ENCODE results near the gene THUMPD3. TPM values are rescaled to one million over a fixed set of nuclear protein-coding genes. Genes with fewer than 3 reads are reported as not detected.

The THUMPD3 gene
- total and polyA plus RNA-seq, 2 of the 13 experiments (the other 11 are each of a cell fraction or from before 2014, with no cell fraction given) = 31.2 to 44.1 TPM

GRCh38 chr3:9384141-9384828, 21.4 kb downstream of the THUMPD3 start (continued):
- TF ChIP-seq ZNF513 (CRISPR knock-in tag; conservative IDR thresholded peaks at IDR 0.05) (no peak), NBN (conservative IDR thresholded peaks at IDR 0.05) (no peak), NONO (IDR thresholded peaks at IDR 0.05) (no peak), NONO (CRISPR knock-in tag; conservative IDR thresholded peaks at IDR 0.05) (peak; percentile 13; the same call in 1 of the 2 replicates), SRF (IDR thresholded peaks at IDR 0.05; ENCODE audit: low read depth, low read length) (no peak), BCL3 (CRISPR knock-in tag; IDR thresholded peaks at IDR 0.05) (no peak), MED8 (CRISPR knock-in tag; IDR thresholded peaks at IDR 0.05; ENCODE audit: insufficient replicate concordance) (no peak), ZBTB2 (CRISPR knock-in tag; IDR thresholded peaks at IDR 0.05; ENCODE audit: low read depth) (peak; percentile 24; the same call in 1 of the 2 replicates), SNAPC2 (CRISPR knock-in tag; IDR thresholded peaks at IDR 0.05) (no peak), RERE (CRISPR knock-in tag; IDR thresholded peaks at IDR 0.05; ENCODE audit: low read depth) (no peak), ZNF550 (CRISPR knock-in tag; IDR thresholded peaks at IDR 0.05; ENCODE audit: borderline replicate concordance) (no peak), ZNF782 (CRISPR knock-in tag; IDR thresholded peaks at IDR 0.05; ENCODE audit: borderline replicate concordance) (no peak), ZNF800 (CRISPR knock-in tag; IDR thresholded peaks at IDR 0.05) (no peak), ZNF260 (CRISPR knock-in tag; IDR thresholded peaks at IDR 0.05; ENCODE audit: borderline replicate concordance, low read depth) (no peak), XBP1 (CRISPR knock-in tag; IDR thresholded peaks at IDR 0.05) (no peak), ZNF670 (CRISPR knock-in tag; IDR thresholded peaks at IDR 0.05; ENCODE audit: borderline replicate concordance) (no peak), ZFP1 (CRISPR knock-in tag; IDR thresholded peaks at IDR 0.05) (no peak), BRD4 (CRISPR knock-in tag; IDR thresholded peaks at IDR 0.05) (no peak)

All from HepG2 (cell line).